GM13976 (cell line): ENCODE results near the gene SLC5A11.
"Not testable (repeated sequence)": the region's sequence is repeated elsewhere in the genome, so short reads cannot be mapped to it uniquely, and the experiment has no call there.

ENCODE experiments used
- DNase-seq: peaks from one replicate; pipeline ENCODE4 v3.0.0; 2012; ENCODE audit warnings: low spot score
- in situ Hi-C: fragments of 300-500 bp; cut with MboI; formaldehyde crosslinking; loops from one replicate; pipeline ENCODE4 v1.12.0; 2022; ENCODE audit warnings: low sequenced_read_pairs, mixed read lengths, inconsistent platforms; ENCODE audit not compliant: unreplicated experiment
- TF ChIP-seq, protein P1 (sequence below): IDR thresholded peaks from 2 replicates; pipeline ENCODE4 v1.5.1; 2012; ENCODE audit warnings: borderline replicate concordance, mild to moderate bottlenecking; ENCODE audit not compliant: insufficient read depth; ENCODE audit errors: extremely low read depth, missing control alignments, control extremely low read depth

Gene SLC5A11

DNA sequence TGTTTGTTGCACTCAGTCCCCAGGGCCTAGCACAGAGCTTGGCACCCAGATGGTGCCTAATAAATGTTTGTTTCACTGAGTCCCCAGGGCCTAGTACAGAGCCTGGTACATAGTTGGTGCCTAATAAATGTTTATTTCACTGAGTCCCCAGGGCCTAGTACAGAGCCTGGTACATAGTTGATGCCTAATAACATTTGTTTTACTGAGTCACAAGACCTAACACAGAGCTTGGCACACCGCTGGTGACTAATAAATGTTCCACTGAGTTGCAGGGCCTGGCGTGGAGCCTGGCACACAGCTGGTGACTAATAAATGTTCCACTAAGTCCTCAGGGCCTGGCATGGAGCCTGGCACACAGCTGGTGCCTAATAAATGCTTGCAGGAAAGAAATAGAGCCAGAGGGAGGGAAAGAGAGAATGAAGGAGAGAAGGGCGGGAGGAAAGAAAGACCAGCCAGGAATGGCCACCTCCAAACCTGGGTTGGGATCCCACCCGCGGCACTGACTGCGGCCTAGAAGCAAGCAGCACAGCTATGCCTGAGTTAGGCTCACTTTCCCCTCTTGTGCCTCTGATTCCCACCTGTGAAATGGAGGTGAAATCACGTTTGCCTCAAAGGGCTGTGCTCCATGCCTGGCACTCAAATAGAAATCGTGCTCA is 7.5 kb downstream of the SLC5A11 start:
- TF ChIP-seq, protein P1, sequence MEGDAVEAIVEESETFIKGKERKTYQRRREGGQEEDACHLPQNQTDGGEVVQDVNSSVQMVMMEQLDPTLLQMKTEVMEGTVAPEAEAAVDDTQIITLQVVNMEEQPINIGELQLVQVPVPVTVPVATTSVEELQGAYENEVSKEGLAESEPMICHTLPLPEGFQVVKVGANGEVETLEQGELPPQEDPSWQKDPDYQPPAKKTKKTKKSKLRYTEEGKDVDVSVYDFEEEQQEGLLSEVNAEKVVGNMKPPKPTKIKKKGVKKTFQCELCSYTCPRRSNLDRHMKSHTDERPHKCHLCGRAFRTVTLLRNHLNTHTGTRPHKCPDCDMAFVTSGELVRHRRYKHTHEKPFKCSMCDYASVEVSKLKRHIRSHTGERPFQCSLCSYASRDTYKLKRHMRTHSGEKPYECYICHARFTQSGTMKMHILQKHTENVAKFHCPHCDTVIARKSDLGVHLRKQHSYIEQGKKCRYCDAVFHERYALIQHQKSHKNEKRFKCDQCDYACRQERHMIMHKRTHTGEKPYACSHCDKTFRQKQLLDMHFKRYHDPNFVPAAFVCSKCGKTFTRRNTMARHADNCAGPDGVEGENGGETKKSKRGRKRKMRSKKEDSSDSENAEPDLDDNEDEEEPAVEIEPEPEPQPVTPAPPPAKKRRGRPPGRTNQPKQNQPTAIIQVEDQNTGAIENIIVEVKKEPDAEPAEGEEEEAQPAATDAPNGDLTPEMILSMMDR, result no peak
- in situ Hi-C loops, result no loop called here
- no peak for DNase-seq

DNA sequence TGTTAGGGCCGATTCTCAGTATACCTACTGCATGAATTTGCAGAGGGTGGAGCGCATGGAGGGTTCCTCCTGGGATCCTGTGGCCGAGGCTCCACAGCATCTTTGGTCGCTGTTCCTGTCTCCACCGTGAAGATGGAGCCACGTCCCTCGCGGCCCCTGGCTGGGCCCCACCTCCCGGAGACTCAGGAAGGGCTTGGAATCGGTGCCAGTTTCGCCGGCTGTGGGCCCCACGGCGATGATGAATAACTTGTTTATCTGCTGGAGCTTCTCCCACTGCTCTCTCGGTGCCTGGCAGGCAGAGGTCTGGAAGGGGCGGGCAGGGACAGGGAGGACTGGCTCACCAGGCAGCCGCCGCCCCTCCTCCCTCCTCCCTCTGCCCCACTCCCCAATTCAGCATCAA is 8.1 kb downstream of the SLC5A11 start:
- DNase-seq, result no peak
- in situ Hi-C loops, result no loop called here
- TF ChIP-seq, protein P1, result no peak

DNA sequence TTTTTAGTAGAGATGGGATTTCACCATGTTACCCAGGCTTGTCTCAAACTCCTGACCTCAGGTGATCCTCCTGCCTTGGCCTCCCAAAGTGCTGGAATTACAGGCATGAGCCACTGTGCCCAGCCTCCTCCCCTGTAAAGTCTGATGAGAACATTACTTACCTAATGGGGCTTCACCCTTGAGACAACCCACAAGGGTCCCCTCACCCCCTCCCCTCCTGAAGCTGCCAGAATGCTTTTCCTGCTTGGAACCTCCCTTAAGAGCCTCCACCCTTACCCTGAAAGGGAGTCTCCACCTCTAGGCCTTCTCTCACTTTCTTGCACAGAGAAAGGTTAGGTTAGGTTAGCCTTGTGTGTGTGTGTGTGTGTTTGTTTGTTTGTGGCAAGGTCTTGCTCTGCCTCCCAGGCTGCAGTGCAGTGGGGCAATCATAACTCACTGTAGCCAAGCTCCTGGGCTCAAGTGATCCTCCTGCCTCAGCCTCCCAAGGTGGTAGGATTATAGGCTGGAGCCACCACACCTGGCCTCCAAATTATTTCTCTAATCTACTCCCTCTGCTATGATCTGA is 8.9 kb downstream of the SLC5A11 start:
- in situ Hi-C loops, result no loop called here
- TF ChIP-seq, protein P1, result no peak
- no peak for DNase-seq

DNA sequence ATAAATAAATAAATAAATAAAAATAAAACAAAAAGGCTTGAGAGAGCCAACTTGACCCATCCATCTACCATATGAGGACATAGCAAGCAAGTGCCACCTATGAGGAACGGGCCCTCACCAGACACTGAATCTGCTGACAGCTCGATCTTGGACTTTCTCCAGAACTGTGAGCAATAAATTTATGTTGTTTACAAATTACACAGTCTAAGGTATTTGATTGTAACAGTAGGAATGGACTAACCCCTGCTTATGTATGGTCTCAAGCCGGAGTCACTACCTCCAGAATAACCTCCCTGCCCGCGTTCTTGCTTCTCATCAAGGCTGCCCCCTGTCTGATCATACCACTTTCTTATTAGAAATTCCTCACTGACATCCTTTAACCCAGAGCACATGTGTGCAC is 9.9 kb downstream of the SLC5A11 start:
- in situ Hi-C loops, result no loop called here
- TF ChIP-seq, protein P1, result no peak
- DNase-seq, result no peak

DNA sequence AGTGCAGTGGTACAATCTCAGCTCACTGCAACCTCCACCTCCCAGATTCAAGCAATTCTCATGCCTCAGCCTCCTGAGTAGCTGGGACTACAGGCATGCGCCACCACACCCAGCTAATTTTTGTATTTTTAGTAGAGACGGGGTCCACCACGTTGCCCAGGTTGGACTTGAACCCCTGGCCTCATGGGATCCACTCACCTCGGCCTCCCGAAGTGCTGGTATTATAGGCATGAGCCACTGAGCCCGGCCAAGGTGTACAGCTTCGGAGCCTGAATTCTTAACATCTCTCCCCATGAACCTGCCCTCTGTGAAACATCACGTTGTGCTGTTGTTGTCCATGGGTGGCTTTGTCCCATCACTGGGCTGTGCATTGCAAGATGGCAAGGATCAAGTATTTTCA is 11.1 kb downstream of the SLC5A11 start:
- in situ Hi-C loops, DNase-seq: not testable (repeated sequence)

DNA sequence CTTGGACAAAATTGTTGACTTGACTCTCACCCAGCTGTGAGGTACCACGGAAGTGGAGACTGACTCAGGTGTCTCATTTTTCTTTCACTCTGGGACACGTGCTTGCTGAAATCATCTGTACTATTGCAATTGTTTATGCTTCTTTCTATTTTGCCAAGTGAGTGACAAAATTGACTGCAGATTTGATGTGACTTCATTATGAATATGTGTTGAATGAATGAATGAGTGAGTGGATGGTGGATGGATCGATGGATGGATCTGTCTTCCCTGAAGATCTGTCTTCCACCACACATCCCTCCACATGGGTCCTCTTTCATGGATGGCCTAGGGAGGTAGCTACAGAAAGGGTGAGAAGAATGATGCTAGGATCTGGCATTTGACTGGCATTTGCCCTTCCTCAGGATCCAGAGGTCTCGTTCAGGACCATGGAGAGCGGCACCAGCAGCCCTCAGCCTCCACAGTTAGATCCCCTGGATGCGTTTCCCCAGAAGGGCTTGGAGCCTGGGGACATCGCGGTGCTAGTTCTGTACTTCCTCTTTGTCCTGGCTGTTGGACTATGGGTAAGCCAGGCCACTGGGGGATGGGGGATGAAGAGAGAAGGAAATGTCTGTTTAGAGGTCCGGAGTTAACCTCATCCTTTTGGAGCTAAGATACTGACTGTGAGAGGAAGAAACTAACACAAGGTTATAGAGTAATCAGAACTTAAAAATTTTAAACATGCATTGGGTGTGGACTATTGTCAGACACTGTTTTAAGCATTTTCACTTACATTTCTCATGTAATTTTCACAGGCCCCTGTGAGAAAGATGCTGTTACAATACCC is 12.7 kb downstream of the SLC5A11 start:
- in situ Hi-C loops, result no loop called here
- TF ChIP-seq, protein P1, result no peak
- peak; percentile 67 for DNase-seq

DNA sequence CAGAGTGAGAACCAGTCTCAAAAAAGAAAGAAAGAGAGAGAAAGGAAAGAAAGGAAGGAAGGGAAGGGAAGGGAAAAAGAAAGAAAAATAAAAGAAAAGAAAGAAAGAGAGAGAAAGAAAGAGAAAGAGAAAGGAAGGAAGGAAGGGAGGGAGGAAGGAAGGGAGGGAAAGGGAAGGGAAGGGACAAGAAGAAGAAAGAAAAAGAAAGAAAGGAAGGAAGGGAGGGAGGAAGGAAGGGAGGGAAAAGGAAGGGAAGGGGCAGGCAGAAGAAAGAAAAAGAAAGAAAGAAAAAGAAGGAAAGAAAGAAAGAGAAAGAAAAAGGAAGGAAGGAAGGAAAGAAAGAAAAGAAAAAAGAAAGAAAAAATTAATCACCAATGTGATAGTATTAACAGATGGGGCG is 15.7 kb downstream of the SLC5A11 start:
- in situ Hi-C loops, result no loop called here
- DNase-seq, result no peak
- TF ChIP-seq, protein P1, result no peak
